Measurements from ENCODE around the gene LRRD1. TPM values are rescaled to one million over a fixed set of nuclear protein-coding genes. Genes with fewer than 3 reads are reported as not detected.
"Not testable (repeated sequence)": the region's sequence is repeated elsewhere in the genome, so short reads cannot be mapped to it uniquely, and the experiment has no call there.

LRRD1 gene
- polyA plus RNA-seq, 3 donors: 0.17 to 0.29 (median 0.17) TPM

DNA sequence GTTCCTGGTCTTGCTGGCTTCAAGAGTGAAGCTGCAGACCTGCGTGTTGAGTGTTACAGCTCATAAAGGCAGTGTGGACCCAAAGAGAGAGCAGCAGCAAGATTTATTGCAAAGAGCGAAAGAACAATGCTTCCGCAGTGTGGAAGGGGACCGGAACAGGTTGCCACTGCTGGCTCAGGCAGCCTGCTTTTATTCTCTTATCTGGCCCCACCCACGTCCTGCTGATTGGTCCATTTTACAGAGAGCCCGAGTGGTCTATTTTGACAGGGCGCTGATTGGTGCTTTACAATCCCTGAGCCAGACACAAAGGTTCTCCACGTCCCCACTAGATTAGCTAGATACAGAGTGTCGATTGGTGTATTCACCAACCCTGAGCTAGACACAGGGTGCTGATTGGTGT is 36.2 kb downstream of the LRRD1 start:
- DNase-seq (ENCODE audit: low read depth in 3 of 3, low spot score in 2 of 3): not testable (repeated sequence)

- DNase-seq (ENCODE audit: low read depth in 3 of 3, low spot score in 2 of 3): no peak
Observed at GRCh38 chr7:92141161-92141560, 37.8 kb downstream of the LRRD1 start.

GRCh38 chr7:92137557-92137956 is 41.4 kb downstream of the LRRD1 start:
- DNase-seq (ENCODE audit: low read depth in 3 of 3, low spot score in 2 of 3): peak; percentile 60 to 71 (median 62)

GRCh38 chr7:92135052-92135889 is 43.7 kb downstream of the LRRD1 start:
- peak in 2 of 3 donors; percentile 29 to 33 for DNase-seq (ENCODE audit: low read depth in 3 of 3, low spot score in 2 of 3)

GRCh38 chr7:92134271-92135051 is 44.5 kb downstream of the LRRD1 start, which contains the start of gene CYP51A1:
Gene CYP51A1, minus strand, starts transcription at chr7:92134477. Its CDS starts 113 bp downstream, at chr7:92134364.
- DNase-seq (ENCODE audit: low read depth in 3 of 3, low spot score in 2 of 3): peak; percentile 93 to 94 (median 94)

DNA sequence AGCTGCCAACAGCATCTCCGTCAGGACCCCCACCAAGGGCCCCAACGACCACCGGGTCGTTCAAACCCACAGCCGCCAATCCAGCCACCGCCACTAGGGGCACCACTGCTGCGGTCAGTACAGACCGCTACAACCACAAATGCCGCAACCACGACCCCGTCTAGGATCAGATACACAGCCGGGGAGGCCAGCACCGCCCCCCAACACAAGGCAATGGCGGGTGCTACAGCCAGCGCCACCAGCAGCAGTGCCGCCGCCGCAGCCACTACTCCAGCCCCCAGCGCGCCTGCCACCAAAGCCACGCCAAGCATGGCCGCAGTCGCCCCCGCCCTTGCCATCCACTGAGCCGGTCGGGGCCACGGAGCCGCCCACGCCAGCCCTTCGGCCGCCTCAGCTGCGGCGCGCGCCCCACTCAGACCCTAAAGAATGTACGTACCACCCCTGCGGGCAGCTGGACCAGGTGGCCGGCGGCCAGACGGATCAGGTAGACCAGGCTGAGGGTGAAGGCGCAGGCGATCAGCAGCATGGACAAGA is 45.1 kb downstream of the LRRD1 start:
- peak; percentile 53 to 65 (median 63) for DNase-seq (ENCODE audit: low read depth in 3 of 3, low spot score in 2 of 3)

DNA sequence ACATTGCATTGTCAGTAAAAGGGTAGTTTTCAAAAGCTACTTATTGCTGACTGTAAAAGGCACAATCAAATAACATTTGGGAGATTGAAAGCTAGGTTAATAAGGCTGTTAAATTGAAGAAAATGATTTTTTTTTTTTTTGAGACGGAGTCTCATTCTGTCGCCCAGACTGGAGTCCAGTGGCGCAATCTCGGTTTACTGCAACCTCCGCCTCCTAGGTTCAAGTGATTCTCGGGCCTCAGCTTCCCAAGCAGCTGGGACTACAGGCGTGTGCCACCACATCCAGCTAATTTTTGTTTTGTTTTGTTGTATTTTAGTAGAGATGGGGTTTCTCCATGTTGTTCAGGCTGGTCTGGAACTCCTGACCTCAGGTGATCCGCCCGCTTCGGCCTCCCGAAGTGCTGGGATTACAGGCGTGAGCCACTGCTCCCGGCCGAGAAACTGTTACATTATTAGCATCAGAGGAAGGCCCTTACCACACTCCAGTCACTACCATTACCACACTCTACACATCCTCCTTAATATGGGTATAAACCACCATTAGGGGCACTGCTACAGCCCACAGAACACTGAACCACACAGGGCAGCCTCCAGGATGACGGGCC is 45.7 kb downstream of the LRRD1 start:
- no peak for DNase-seq (ENCODE audit: low read depth in 3 of 3, low spot score in 2 of 3)

- DNase-seq (ENCODE audit: low read depth in 3 of 3, low spot score in 2 of 3): no peak
Observed at GRCh38 chr7:92131764-92132330, 47.1 kb downstream of the LRRD1 start.

GRCh38 chr7:92131093-92131492 is 47.8 kb downstream of the LRRD1 start:
- no peak for DNase-seq (ENCODE audit: low read depth in 3 of 3, low spot score in 2 of 3)

DNA sequence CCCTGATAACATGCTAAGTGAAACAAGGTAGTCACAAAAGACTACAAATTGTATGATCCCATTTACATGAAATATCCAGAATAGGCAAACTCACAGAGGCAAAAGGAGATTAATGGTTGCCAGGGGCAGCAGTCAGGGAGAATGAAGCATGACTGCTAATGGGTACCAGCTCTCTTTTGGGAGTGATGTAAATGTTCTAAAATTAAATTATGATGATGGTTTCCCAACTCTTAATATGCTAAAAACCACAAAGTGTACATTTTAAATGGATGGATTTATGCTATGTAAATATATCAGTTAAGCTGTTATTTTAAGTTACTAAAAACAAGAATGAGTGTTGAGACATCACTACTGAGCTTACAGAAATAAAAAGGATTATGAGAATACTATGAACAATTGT is 57.3 kb downstream of the LRRD1 start:
- DNase-seq (ENCODE audit: low read depth in 3 of 3, low spot score in 2 of 3): no peak

GRCh38 chr7:92119213-92119759 is 59.7 kb downstream of the LRRD1 start:
- no peak for DNase-seq (ENCODE audit: low read depth in 3 of 3, low spot score in 2 of 3)

DNA sequence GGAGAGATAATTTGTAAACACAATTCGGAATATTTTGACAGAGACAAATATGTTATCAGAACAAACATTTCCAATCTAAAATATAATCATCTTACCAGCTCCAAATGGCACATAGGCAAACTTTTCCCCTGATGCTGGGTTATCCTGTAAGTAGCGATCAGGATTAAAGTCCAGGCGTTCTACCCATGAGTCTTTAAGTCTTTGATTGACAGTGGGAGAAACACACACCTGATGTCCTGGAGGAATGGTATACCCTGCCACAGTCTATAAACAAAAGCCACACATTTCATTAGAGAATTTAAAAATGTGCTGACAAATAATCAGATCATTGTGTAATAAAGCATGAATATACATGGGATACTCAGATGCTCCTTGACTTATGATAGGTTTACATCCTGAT is 62.0 kb downstream of the LRRD1 start:
- DNase-seq (ENCODE audit: low read depth in 3 of 3, low spot score in 2 of 3): no peak

GRCh38 chr7:92115821-92116220 is 63.1 kb downstream of the LRRD1 start:
- DNase-seq (ENCODE audit: low read depth in 3 of 3, low spot score in 2 of 3): no peak

GRCh38 chr7:92110857-92111256 is 68.1 kb downstream of the LRRD1 start:
- DNase-seq (ENCODE audit: low read depth in 3 of 3, low spot score in 2 of 3): no peak

DNA sequence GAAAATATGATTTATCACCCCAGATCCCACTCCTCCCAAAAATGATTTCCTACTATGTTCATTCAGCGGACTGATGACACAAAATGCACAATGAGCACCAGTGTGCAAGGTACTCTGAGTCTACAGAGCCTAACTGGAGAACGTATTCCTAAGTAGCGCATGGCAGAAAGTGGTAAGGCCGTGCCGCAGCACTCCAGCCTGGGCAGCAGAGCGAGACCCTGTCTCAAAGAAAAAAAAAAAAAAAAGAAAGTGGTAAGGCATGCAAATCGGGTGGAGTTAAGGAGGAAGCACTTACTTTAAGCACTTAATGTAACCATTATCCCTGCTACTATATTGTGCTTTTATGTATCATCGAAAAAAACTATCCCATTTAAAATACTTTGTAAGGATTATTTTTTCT is 70.1 kb downstream of the LRRD1 start:
- no peak for DNase-seq (ENCODE audit: low read depth in 3 of 3, low spot score in 2 of 3)

GRCh38 chr7:92102862-92103261 is 76.1 kb downstream of the LRRD1 start:
- DNase-seq (ENCODE audit: low read depth in 3 of 3, low spot score in 2 of 3): not testable (repeated sequence)

GRCh38 chr7:92100534-92100933 is 78.4 kb downstream of the LRRD1 start:
- DNase-seq (ENCODE audit: low read depth in 3 of 3, low spot score in 2 of 3): no peak

DNA sequence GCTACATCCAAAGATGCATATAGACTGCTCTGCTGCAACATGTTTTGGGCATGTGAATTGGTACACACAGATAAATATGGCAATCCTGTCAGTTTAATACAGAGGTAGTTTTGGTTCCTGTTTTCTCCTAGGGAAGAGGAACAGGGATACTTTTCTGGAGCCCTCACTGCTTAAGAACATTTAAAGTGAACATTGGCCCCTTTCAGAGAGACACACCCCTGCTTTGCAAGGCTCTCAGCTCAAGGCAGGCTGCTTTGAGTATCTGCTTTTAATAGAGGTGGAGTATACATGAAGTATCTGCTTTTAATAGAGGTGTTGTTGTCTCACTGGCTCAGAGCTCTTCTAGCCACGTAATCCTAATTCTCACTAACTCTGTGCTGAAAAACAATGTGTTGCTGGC is 83.6 kb downstream of the LRRD1 start:
- no peak for DNase-seq (ENCODE audit: low read depth in 3 of 3, low spot score in 2 of 3)
